ENCODE results near the gene EI24. TPM values are rescaled to one million over a fixed set of nuclear protein-coding genes. Genes with fewer than 3 reads are reported as not detected.

The EI24 gene
- total RNA-seq, 1 donor from 2014 or later, result 49.1 TPM

- DNase-seq, result peak; percentile 30
Observed at GRCh38 chr11:125579811-125580210, 10.5 kb downstream of the EI24 start.

GRCh38 chr11:125583496-125583895 is 14.2 kb downstream of the EI24 start:
- DNase-seq, result no peak

- DNase-seq, result no peak
Observed at GRCh38 chr11:125585487-125585886, 16.2 kb downstream of the EI24 start.

- no peak for DNase-seq
Observed at GRCh38 chr11:125586623-125587022, 17.3 kb downstream of the EI24 start.

GRCh38 chr11:125587480-125587879 is 18.2 kb downstream of the EI24 start:
- no peak for DNase-seq

GRCh38 chr11:125588505-125588904 is 19.2 kb downstream of the EI24 start:
- no peak for DNase-seq

GRCh38 chr11:125591649-125592304 is 22.5 kb downstream of the EI24 start:
- DNase-seq, result no peak

GRCh38 chr11:125592305-125593113 is 23.2 kb downstream of the EI24 start, which contains the start of gene STT3A:
STT3A (plus strand) TSS chr11:125592852; CDS start chr11:125595916, 3,064 bp downstream.
- peak; percentile 100 for DNase-seq

- DNase-seq, result peak; percentile 50
Observed at GRCh38 chr11:125593114-125593820, 24.0 kb downstream of the EI24 start.

- DNase-seq, result no peak
Observed at GRCh38 chr11:125594958-125595357, 25.7 kb downstream of the EI24 start.

- DNase-seq, result no peak
Observed at GRCh38 chr11:125600663-125601062, 31.4 kb downstream of the EI24 start.

GRCh38 chr11:125603207-125603606 is 33.9 kb downstream of the EI24 start:
- no peak for DNase-seq

- no peak for DNase-seq
Observed at GRCh38 chr11:125605417-125605816, 36.1 kb downstream of the EI24 start.

GRCh38 chr11:125609545-125609944 is 40.3 kb downstream of the EI24 start:
- DNase-seq, result no peak

- no peak for DNase-seq
Observed at GRCh38 chr11:125618383-125618782, 49.1 kb downstream of the EI24 start.

- no peak for DNase-seq
Observed at GRCh38 chr11:125621995-125622394, 52.7 kb downstream of the EI24 start.

GRCh38 chr11:125623064-125623463 is 53.8 kb downstream of the EI24 start:
- DNase-seq, result no peak

- no peak for DNase-seq
Observed at GRCh38 chr11:125624756-125625213, 55.5 kb downstream of the EI24 start, which contains the start of gene CHEK1. CHEK1 (plus strand) TSS chr11:125625163; CDS start chr11:125626769, 1,606 bp downstream.

GRCh38 chr11:125625225-125625629 is 56.0 kb downstream of the EI24 start:
- DNase-seq, result no peak

GRCh38 chr11:125625630-125626287 is 56.5 kb downstream of the EI24 start:
- peak; percentile 97 for DNase-seq

GRCh38 chr11:125626288-125626950 is 57.1 kb downstream of the EI24 start:
- peak; percentile 83 for DNase-seq

Data from tongue (tissue), 2 donors.